ENCODE results near the gene RNF220. TPM values are rescaled to one million over a fixed set of nuclear protein-coding genes. Genes with fewer than 3 reads are reported as not detected.

Gene RNF220
- total RNA-seq, 4 donors from 2014 or later: 112 to 134 (median 132) TPM

DNA sequence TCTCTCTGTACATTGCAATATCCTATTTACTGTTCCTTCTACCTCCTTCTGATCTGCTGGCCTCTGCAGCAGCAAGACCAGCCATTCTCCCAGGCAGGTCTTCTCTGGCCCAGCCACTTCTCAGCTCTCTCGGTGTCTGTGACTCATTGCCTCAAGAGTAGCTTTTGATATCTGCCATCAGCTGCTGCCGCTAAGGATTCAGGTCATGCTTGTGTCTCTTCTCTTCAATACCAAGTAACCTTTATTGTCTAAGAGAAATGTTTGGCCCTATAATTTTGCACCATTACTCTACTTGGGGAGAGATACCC, 167.5 kb downstream of the RNF220 start:
- peaks cover 12% of the 10 kb centered on the region for H3K27me3 ChIP-seq
- no peaks in the 10 kb centered on the region for H3K36me3 ChIP-seq
- ATAC-seq: no peak
- no peaks in the 10 kb centered on the region for H3K4me1 ChIP-seq
- no peak overlapping the region for H3K4me3 ChIP-seq
- no peak for TF ChIP-seq POLR2AphosphoS5 (IDR thresholded peaks at IDR 0.05)
- no peaks in the 10 kb centered on the region for H3K9me3 ChIP-seq
- 60 to 80% methylated on average over 1 to 2 of the region's 2 CpGs for WGBS, 2 donors (ENCODE audit: low coverage in 1 of 2)
- H3K27ac ChIP-seq: no peak overlapping the region

DNA sequence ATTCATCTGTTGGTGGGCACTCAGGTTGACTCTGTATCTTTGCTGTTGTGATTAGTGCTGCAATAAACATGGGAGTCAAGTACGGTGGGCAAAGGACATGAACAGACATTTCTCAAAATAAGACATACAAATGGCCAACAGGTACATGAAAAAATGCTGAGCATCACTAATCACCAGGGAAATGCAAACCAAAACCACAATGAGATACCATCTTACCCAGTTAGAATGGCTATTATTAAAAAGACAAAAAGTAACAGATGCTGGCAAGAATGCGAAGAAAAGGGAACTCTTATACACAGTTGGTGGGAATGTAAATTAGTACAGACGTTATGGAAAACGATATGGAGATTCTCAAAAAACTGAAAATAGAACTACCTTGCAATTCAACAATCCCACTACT, 170.3 kb downstream of the RNF220 start:
- 64 to 81% methylated on average over 4 of the region's 4 CpGs for WGBS, 2 donors (ENCODE audit: low coverage in 1 of 2)
- H3K9me3 ChIP-seq: no peaks in the 10 kb centered on the region
- no peak for ATAC-seq
- no peak overlapping the region for H3K4me3 ChIP-seq
- no peak for TF ChIP-seq POLR2AphosphoS5 (IDR thresholded peaks at IDR 0.05)
- TF ChIP-seq POLR2A (IDR thresholded peaks at IDR 0.05): no peak
- no peak for TF ChIP-seq EP300 (IDR thresholded peaks at IDR 0.05)
- TF ChIP-seq CTCF (IDR thresholded peaks at IDR 0.05): no peak
- no peaks in the 10 kb centered on the region for H3K4me1 ChIP-seq
- H3K27ac ChIP-seq: no peak overlapping the region
- peaks cover 12% of the 10 kb centered on the region for H3K27me3 ChIP-seq
- no peaks in the 10 kb centered on the region for H3K36me3 ChIP-seq

DNA sequence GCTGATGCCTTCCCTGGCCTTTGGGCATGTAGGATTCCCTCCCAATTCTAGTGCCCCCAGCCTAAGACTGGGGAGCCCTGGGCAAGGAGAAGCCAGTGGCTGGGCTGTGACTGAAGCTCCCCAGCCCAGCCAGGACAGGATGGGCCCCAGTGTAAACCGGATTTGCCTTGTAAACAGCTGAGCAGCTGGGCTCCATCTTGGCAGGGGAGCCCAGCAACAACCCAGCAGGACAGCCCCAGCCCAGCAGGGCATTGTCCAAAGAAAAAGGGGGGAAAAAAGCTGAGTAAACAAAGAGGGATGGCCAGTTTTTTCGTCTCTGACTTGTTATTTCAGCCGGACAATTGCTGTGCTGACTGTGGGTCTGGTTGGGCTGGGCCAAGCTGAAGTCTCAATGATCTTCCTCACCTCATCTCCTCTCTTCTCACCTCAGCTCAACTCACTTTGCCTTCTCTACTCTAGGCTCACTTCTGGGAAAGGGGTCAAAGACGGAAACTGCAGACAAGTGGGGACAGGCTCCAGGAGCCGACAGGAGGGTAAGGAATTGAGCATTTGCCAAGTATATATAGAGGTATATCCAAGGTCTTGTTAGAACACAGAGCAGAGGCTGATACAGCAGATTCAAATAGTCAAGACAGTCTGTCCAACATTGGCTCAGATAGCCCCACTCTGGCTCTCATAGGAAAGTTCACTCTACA, 171.5 kb downstream of the RNF220 start:
- Histone ChIP-seq H3K27ac (no peak overlapping the region), H3K4me3 (no peak overlapping the region), H3K9me3 (no peaks in the 10 kb centered on the region), H3K4me1 (no peaks in the 10 kb centered on the region), H3K27me3 (peaks cover 12% of the 10 kb centered on the region), H3K36me3 (no peaks in the 10 kb centered on the region)
- 24 to 27% methylated on average over 4 of the region's 5 CpGs for WGBS, 2 donors (ENCODE audit: low coverage in 1 of 2)
- TF ChIP-seq CTCF (IDR thresholded peaks at IDR 0.05) (no peak), POLR2AphosphoS5 (IDR thresholded peaks at IDR 0.05) (no peak), POLR2A (IDR thresholded peaks at IDR 0.05) (no peak), EP300 (IDR thresholded peaks at IDR 0.05) (no peak)
- ATAC-seq: no peak

DNA sequence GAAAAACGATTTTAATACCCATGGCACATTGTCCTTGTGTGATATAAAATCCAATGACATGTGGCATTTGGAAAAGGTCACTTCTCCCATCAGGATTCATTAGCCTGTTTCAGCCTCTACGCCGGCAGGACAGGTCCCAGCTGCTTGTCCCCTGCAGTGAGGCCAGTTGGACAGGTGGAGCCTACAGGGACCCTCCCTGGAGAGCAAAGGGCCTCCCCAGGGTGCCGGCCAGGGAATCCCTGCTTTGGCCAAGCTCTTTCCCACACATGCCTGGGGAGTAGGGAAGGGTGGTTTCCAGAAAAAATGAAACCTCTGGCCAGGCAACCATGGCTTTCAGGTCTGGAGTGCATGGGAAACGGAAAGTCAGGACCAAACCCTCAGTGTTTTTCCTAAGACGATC, 176.2 kb downstream of the RNF220 start:
- no peak overlapping the region for H3K4me3 ChIP-seq
- ATAC-seq: no peak
- no peak for TF ChIP-seq POLR2AphosphoS5 (IDR thresholded peaks at IDR 0.05)
- no peak for TF ChIP-seq CTCF (IDR thresholded peaks at IDR 0.05)
- TF ChIP-seq POLR2A (IDR thresholded peaks at IDR 0.05): no peak
- no peak for TF ChIP-seq EP300 (IDR thresholded peaks at IDR 0.05)
- no peak overlapping the region for H3K27ac ChIP-seq
- H3K4me1 ChIP-seq: no peaks in the 10 kb centered on the region
- 50 to 90% methylated on average over 1 to 3 of the region's 6 CpGs for WGBS, 2 donors (ENCODE audit: low coverage in 1 of 2)
- peaks cover 22% of the 10 kb centered on the region for H3K27me3 ChIP-seq
- no peaks in the 10 kb centered on the region for H3K9me3 ChIP-seq
- no peaks in the 10 kb centered on the region for H3K36me3 ChIP-seq

- Histone ChIP-seq H3K27me3 (peaks cover 41% of the 10 kb centered on the region), H3K36me3 (no peaks in the 10 kb centered on the region), H3K27ac (no peak overlapping the region), H3K4me1 (no peaks in the 10 kb centered on the region), H3K9me3 (no peaks in the 10 kb centered on the region), H3K4me3 (no peak overlapping the region)
- TF ChIP-seq POLR2AphosphoS5 (IDR thresholded peaks at IDR 0.05) (no peak), EP300 (IDR thresholded peaks at IDR 0.05) (no peak), POLR2A (IDR thresholded peaks at IDR 0.05) (no peak), CTCF (IDR thresholded peaks at IDR 0.05) (no peak)
- WGBS, 2 donors (ENCODE audit: low coverage in 1 of 2): 55% methylated on average over 6 of the region's 6 CpGs; no CpG with 5 or more reads in 1 of the 2 donors
- ATAC-seq: no peak
Measured at GRCh38 chr1:44584167-44584566, 179.1 kb downstream of the RNF220 start.
